ENCODE data around the gene GJA3. TPM values are rescaled to one million over a fixed set of nuclear protein-coding genes. Genes with fewer than 3 reads are reported as not detected.

The GJA3 gene
- total RNA-seq, 1 donor from 2014 or later, result not detected

DNA sequence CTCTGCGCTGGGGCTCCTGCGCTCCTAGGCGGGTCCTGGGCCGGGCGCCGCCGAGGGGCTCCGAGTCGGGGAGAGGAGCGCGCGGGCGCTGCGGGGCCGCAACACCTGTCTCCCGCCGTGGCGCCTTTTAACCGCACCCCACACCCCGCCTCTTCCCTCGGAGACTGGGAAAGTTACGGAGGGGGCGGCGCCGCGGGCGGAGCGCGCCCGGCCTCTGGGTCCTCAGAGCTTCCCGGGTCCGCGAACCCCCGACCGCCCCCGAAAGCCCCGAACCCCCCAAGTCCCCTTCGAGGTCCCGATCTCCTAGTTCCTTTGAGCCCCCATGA is 31.9 kb upstream of the GJA3 start, which contains the start of gene GJB2:
Gene GJB2, minus strand, starts transcription at position 103 of the 326 bp plus-strand sequence. CDS start 3,357 bp downstream, outside the sequence.
- H3K36me3 Mint-ChIP-seq (ENCODE audit: low read depth, unreplicated experiment), result no peaks in the 10 kb centered on the region
- H3K4me3 Mint-ChIP-seq (ENCODE audit: unreplicated experiment), result peak within 1 kb of the TSS; percentile 65
- DNase-seq (ENCODE audit: low spot score), result no peak
- peaks cover 20% of the 10 kb centered on the region for H3K27me3 Mint-ChIP-seq (ENCODE audit: unreplicated experiment)
- peaks cover 2% of the 10 kb centered on the region for H3K4me1 Mint-ChIP-seq (ENCODE audit: unreplicated experiment)
- TF ChIP-seq, protein P1, sequence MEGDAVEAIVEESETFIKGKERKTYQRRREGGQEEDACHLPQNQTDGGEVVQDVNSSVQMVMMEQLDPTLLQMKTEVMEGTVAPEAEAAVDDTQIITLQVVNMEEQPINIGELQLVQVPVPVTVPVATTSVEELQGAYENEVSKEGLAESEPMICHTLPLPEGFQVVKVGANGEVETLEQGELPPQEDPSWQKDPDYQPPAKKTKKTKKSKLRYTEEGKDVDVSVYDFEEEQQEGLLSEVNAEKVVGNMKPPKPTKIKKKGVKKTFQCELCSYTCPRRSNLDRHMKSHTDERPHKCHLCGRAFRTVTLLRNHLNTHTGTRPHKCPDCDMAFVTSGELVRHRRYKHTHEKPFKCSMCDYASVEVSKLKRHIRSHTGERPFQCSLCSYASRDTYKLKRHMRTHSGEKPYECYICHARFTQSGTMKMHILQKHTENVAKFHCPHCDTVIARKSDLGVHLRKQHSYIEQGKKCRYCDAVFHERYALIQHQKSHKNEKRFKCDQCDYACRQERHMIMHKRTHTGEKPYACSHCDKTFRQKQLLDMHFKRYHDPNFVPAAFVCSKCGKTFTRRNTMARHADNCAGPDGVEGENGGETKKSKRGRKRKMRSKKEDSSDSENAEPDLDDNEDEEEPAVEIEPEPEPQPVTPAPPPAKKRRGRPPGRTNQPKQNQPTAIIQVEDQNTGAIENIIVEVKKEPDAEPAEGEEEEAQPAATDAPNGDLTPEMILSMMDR (IDR thresholded peaks at IDR 0.05; ENCODE audit: unreplicated experiment), result no peak
- no peaks in the 10 kb centered on the region for H3K9me3 Mint-ChIP-seq (ENCODE audit: unreplicated experiment)
- H3K27ac Mint-ChIP-seq (ENCODE audit: unreplicated experiment), result no peak within 1 kb of the TSS

DNA sequence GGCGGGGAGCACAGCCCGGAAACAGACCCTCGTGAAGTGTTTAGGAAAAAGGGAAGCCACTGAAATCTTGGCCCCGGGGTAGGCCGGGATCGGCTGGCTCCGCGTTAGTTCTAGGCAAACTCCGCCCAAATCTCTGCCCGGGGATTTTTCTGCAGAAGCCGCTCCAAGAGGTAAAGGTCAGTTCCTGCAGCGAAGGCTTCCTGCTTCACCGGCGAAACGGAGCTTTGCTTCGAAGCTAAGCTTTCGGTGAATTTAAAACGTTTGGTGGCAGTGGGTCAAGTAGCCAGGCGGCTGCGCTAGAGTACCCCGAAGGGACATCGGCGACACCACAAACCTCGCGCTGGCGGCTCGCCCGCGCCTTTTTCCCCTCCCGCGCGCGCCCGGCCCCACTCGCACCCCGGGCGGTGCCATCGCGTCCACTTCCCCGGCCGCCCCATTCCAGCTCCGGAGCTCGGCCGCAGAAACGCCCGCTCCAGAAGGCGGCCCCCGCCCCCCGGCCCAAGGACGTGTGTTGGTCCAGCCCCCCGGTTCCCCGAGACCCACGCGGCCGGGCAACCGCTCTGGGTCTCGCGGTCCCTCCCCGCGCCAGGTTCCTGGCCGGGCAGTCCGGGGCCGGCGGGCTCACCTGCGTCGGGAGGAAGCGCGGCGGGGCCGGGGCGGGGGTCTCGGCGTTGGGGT is 31.4 kb upstream of the GJA3 start:
- TF ChIP-seq, protein P1 (IDR thresholded peaks at IDR 0.05; ENCODE audit: unreplicated experiment), result no peak
- Mint-ChIP-seq H3K36me3 (ENCODE audit: low read depth, unreplicated experiment) (no peaks in the 10 kb centered on the region), H3K4me1 (ENCODE audit: unreplicated experiment) (peaks cover 2% of the 10 kb centered on the region), H3K9me3 (ENCODE audit: unreplicated experiment) (no peaks in the 10 kb centered on the region), H3K4me3 (ENCODE audit: unreplicated experiment) (peak overlapping the region; percentile 42), H3K27ac (ENCODE audit: unreplicated experiment) (no peak overlapping the region), H3K27me3 (ENCODE audit: unreplicated experiment) (peaks cover 20% of the 10 kb centered on the region)
- no peak for DNase-seq (ENCODE audit: low spot score)

DNA sequence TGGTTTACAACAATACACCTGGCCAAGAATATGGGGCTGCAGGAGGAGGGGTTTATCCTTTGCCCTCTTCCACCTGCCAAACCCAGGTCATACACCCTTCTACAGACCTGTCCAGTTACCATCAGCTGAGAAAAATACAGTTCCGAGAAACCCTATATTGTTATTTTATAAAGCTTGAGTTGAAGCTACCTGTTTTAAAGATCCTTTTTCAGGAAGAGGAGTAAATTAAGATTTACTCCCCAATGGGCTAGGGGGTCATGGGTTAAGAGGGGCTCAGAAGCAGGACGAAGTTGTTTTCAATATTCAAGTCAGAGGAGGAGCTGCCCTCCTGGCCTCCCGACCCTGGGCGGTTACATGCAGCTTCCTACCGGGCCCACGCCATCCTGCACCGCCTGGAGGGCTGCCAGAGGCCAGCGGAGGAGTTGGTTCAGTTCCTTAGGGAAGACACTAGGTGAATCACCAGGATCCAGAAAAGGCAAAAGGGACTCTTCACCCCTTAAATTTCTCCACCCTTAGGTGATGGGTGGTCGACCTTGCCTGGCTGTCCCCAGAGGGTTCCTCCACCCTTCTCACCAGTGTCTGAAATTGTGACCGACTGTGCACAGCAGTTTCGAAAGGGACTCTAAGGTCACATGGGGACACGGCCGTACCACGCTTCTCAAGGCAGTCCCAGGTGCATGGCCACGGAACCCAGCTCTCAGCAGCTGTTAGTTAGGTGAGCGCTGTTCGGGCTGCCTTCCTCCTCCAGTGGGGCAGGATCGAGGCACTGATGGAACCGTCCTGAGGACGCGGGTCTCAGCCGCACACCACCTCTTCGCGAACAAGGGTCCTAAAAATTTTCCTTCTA is 30.7 kb upstream of the GJA3 start:
- DNase-seq (ENCODE audit: low spot score), result no peak
- peaks cover 2% of the 10 kb centered on the region for H3K4me1 Mint-ChIP-seq (ENCODE audit: unreplicated experiment)
- no peaks in the 10 kb centered on the region for H3K9me3 Mint-ChIP-seq (ENCODE audit: unreplicated experiment)
- TF ChIP-seq, protein P1 (IDR thresholded peaks at IDR 0.05; ENCODE audit: unreplicated experiment), result no peak
- H3K4me3 Mint-ChIP-seq (ENCODE audit: unreplicated experiment), result peak overlapping the region; percentile 42
- no peaks in the 10 kb centered on the region for H3K36me3 Mint-ChIP-seq (ENCODE audit: low read depth, unreplicated experiment)
- no peak overlapping the region for H3K27ac Mint-ChIP-seq (ENCODE audit: unreplicated experiment)
- peaks cover 20% of the 10 kb centered on the region for H3K27me3 Mint-ChIP-seq (ENCODE audit: unreplicated experiment)

- Mint-ChIP-seq H3K4me3 (ENCODE audit: unreplicated experiment) (no peak overlapping the region), H3K9me3 (ENCODE audit: unreplicated experiment) (no peaks in the 10 kb centered on the region), H3K27me3 (ENCODE audit: unreplicated experiment) (peaks cover 20% of the 10 kb centered on the region), H3K27ac (ENCODE audit: unreplicated experiment) (no peak overlapping the region), H3K36me3 (ENCODE audit: low read depth, unreplicated experiment) (no peaks in the 10 kb centered on the region), H3K4me1 (ENCODE audit: unreplicated experiment) (peaks cover 2% of the 10 kb centered on the region)
- TF ChIP-seq, protein P1 (IDR thresholded peaks at IDR 0.05; ENCODE audit: unreplicated experiment), result no peak
- no peak for DNase-seq (ENCODE audit: low spot score)
These were observed 29.8 kb upstream of the GJA3 start for GRCh38 chr13:20190481-20191310.
